Gastrocnemius medialis (tissue), 4 donors: ENCODE data around the gene RASGRP3. TPM values are rescaled to one million over a fixed set of nuclear protein-coding genes. Genes with fewer than 3 reads are reported as not detected.

Source experiments
- ATAC-seq, 2 donors: fragments of 150-250 bp; one replicate each; pipeline ENCODE4 v1.9.1; 2016
- DNase-seq, 2 donors: peaks; one replicate each; pipeline ENCODE4 v3.0.0-alpha.2; 2019
- H3K27ac ChIP-seq, 4 donors: fragments of 200-600 bp; sonication (generic); 1 replicate in 1 of 4; 2 replicates in 3 of 4; pipeline ENCODE4 v1.5.1; 2016 to 2018; ENCODE audit warnings: mild to moderate bottlenecking in 2 of 4, moderate library complexity in 1 of 4
- H3K27me3 ChIP-seq, 3 donors: fragments of 200-600 bp; sonication (generic) in 2 of 3; 1 replicate in 1 of 3; 2 replicates in 2 of 3; pipeline versions ENCODE4 v1.5.1 to v1.6.0; 2016 to 2019; ENCODE audit warnings: mild to moderate bottlenecking in 1 of 3, moderate library complexity in 1 of 3
- H3K36me3 ChIP-seq, 2 donors: fragments of 200-600 bp; sonication (generic) in 1 of 2; one replicate each; pipeline ENCODE4 v1.5.1; 2017 to 2018
- H3K4me1 ChIP-seq, 2 donors: fragments of 200-600 bp; sonication (generic) in 1 of 2; one replicate each; pipeline ENCODE4 v1.5.1; 2016 to 2017; ENCODE audit warnings: mild to moderate bottlenecking in 2 of 2
- H3K4me3 ChIP-seq, 4 donors: fragments of 200-600 bp; sonication (generic) in 3 of 4; 1 replicate in 1 of 4; 2 replicates in 3 of 4; pipeline ENCODE4 v1.5.1; 2016 to 2019; ENCODE audit warnings: mild to moderate bottlenecking in 2 of 4
- H3K9me3 ChIP-seq, 3 donors: fragments of 200-600 bp; sonication (generic) in 2 of 3; 1 replicate in 1 of 3; 2 replicates in 2 of 3; pipeline ENCODE4 v1.5.1; 2016 to 2019
- POLR2A ChIP-seq, 2 donors: fragments of 450-650 bp; IDR thresholded peaks; one replicate each; pipeline ENCODE4 v1.6.1; 2017; ENCODE audit warnings: antibody characterized with exemption in 2 of 2, mild to moderate bottlenecking in 2 of 2, moderate library complexity in 2 of 2
- in situ Hi-C, 4 donors: fragments of 200-750 bp; cut with MboI; loops; one replicate each; pipeline versions ENCODE4 v1.15.0 to v1.8.0; 2017; ENCODE audit warnings: low sequenced_read_pairs in 4 of 4
- intact Hi-C: fragments of 100-400 bp; cut with DNase I; formaldehyde crosslinking; loops from one replicate; pipeline ENCODE4 v1.15.1; 2023; ENCODE audit warnings: low total_unique reads
- total RNA-seq, 4 donors: library from RNA; depleted of rRNA; stranded (reverse); fragments of >200 nt; gene quantifications; one replicate each; pipeline versions ENCODE4 v1.1.0 to v1.2.3, GENCODE V29; 2016
- TF ChIP-seq, protein P1 (sequence below), 5 experiments: fragments of 450-650 bp in 3 of 5; fragments of 200-600 bp in 2 of 5; sonication (generic) in 2 of 5; IDR thresholded peaks in 4 of 5; conservative IDR thresholded peaks in 1 of 5; 1 replicate in 4 of 5; 2 replicates in 1 of 5; pipeline ENCODE4 v1.5.1; 2016 to 2019; ENCODE audit warnings: antibody characterized with exemption in 5 of 5, mild to moderate bottlenecking in 3 of 5, moderate library complexity in 3 of 5

Gene RASGRP3
- total RNA-seq, 4 donors from 2014 or later, result 10.0 to 22.5 (median 12.1) TPM

DNA sequence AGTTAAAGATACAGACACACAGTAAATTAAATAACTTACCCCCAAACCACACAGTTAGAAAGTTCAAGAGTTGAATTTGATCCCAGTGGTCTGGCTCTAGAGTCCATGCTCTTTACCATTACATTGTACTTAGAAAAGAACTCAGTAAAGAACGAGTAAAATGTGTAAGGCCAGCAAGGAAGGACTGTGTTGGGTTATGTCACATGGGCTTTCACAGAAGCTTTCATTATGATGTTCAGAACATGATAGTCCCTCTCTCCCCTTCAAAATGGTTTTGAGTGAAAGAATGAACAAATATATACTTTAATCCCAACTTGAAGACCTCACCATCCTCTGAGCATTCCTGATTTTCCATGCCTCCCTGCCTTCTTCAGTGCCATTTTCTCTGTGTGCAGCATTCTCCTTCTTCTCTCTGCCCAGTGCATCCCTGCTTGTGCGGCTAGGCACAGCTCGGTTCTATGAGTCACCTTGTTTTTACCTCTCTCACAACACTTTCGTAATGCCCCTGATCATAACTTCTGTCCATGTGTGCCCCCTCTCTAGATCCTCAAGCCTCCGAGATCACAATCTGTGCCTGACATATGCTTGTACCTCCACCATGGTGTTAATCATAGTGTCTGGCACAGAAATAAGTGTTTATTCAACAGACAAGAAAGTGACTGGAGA lies 22.0 kb downstream of the RASGRP3 start:
- no peaks in the 10 kb centered on the region for H3K9me3 ChIP-seq
- H3K4me3 ChIP-seq, result no peak overlapping the region
- H3K4me1 ChIP-seq, result peaks cover 31 to 33% of the 10 kb centered on the region in 2 donors
- ATAC-seq, result peak in 1 of 2 donors; percentile 51
- no peak for TF ChIP-seq POLR2A (IDR thresholded peaks at IDR 0.05)
- TF ChIP-seq, protein P1, sequence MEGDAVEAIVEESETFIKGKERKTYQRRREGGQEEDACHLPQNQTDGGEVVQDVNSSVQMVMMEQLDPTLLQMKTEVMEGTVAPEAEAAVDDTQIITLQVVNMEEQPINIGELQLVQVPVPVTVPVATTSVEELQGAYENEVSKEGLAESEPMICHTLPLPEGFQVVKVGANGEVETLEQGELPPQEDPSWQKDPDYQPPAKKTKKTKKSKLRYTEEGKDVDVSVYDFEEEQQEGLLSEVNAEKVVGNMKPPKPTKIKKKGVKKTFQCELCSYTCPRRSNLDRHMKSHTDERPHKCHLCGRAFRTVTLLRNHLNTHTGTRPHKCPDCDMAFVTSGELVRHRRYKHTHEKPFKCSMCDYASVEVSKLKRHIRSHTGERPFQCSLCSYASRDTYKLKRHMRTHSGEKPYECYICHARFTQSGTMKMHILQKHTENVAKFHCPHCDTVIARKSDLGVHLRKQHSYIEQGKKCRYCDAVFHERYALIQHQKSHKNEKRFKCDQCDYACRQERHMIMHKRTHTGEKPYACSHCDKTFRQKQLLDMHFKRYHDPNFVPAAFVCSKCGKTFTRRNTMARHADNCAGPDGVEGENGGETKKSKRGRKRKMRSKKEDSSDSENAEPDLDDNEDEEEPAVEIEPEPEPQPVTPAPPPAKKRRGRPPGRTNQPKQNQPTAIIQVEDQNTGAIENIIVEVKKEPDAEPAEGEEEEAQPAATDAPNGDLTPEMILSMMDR (IDR thresholded peaks at IDR 0.05 in 4 of 5, conservative IDR thresholded peaks at IDR 0.05 in 1 of 5), result no peak
- no peaks in the 10 kb centered on the region for H3K27me3 ChIP-seq
- H3K36me3 ChIP-seq, result no peaks in the 10 kb centered on the region
- intact Hi-C loops, result no loop called here
- in situ Hi-C loops, result no loop called here
- DNase-seq, result no peak
- peak overlapping the region in 2 of 4 donors; percentile 9 to 36 for H3K27ac ChIP-seq

- intact Hi-C loops, result no loop called here
- TF ChIP-seq POLR2A (IDR thresholded peaks at IDR 0.05), result no peak
- TF ChIP-seq, protein P1 (IDR thresholded peaks at IDR 0.05 in 4 of 5, conservative IDR thresholded peaks at IDR 0.05 in 1 of 5), result no peak
- H3K36me3 ChIP-seq, result no peaks in the 10 kb centered on the region
- no peak overlapping the region for H3K4me3 ChIP-seq
- in situ Hi-C loops, result no loop called here
- H3K27ac ChIP-seq, result no peak overlapping the region
- H3K9me3 ChIP-seq, result no peaks in the 10 kb centered on the region
- H3K4me1 ChIP-seq, result peaks cover 22 to 30% of the 10 kb centered on the region in 2 donors
- ATAC-seq, result no peak
- no peak for DNase-seq
- H3K27me3 ChIP-seq, result no peaks in the 10 kb centered on the region
These were observed 23.7 kb downstream of the RASGRP3 start for GRCh38 chr2:33500177-33500576.

DNA sequence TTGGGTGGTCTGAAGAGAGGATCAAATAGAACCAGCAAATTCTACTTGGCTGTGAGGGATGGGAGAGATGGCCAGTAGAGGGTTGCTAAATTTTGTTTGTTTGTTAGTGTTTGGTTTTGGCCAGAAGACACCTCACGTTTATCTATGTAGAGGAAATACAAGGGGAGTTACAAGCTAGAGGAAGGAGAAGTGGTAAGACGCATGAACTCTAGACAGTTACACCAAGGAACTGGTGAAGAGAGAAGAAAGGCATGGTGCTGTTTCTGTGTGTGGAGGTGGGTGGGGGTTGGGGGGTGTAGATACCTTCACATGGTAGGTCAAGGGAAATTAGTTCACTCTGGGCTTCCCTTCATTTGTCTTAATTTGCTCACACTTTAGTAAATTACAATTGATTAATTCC lies 25.6 kb downstream of the RASGRP3 start:
- DNase-seq (no peak), ATAC-seq (no peak)
- intact Hi-C loops, result no loop called here
- in situ Hi-C loops, result no loop called here
- no peak overlapping the region for H3K27ac ChIP-seq
- no peak for TF ChIP-seq POLR2A (IDR thresholded peaks at IDR 0.05)
- TF ChIP-seq, protein P1 (IDR thresholded peaks at IDR 0.05 in 4 of 5, conservative IDR thresholded peaks at IDR 0.05 in 1 of 5), result no peak
- no peak overlapping the region for H3K4me3 ChIP-seq
- H3K4me1 ChIP-seq, result peaks cover 14 to 21% of the 10 kb centered on the region in 2 donors
- no peaks in the 10 kb centered on the region for H3K36me3 ChIP-seq
- no peaks in the 10 kb centered on the region for H3K9me3 ChIP-seq
- no peaks in the 10 kb centered on the region for H3K27me3 ChIP-seq

DNA sequence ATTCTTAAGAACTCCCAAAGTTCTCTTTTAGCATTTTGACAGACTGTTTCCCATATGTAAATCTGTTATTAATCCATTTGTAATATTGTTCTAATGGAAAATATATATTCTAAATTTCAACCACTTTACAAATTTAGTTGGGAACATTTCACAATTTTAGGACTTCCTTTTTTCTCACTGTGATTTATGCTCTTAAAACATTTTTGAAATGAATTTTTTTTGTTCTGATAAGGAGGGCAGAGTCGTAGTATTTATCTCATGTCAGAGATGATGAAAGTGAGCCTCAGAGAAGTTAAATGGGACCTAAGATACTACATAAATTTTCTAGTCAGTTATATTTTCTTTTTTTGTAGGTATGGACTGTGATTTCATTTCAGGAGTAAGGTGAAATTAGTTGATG lies 26.6 kb downstream of the RASGRP3 start:
- H3K27me3 ChIP-seq, result no peaks in the 10 kb centered on the region
- intact Hi-C loops, result no loop called here
- DNase-seq, result no peak
- H3K27ac ChIP-seq, result peak overlapping the region in 1 of 4 donors; percentile 23
- peaks cover 5 to 11% of the 10 kb centered on the region in 2 donors for H3K4me1 ChIP-seq
- H3K4me3 ChIP-seq, result no peak overlapping the region
- no peaks in the 10 kb centered on the region for H3K36me3 ChIP-seq
- in situ Hi-C loops, result no loop called here
- no peaks in the 10 kb centered on the region for H3K9me3 ChIP-seq
- TF ChIP-seq, protein P1 (IDR thresholded peaks at IDR 0.05 in 4 of 5, conservative IDR thresholded peaks at IDR 0.05 in 1 of 5), result no peak
- TF ChIP-seq POLR2A (IDR thresholded peaks at IDR 0.05), result no peak
- ATAC-seq, result no peak
